GM23338 (cell line): ENCODE results near the gene SAMD7. TPM values are rescaled to one million over a fixed set of nuclear protein-coding genes. Genes with fewer than 3 reads are reported as not detected.

Source experiments
- ATAC-seq: fragments of 200-7000 bp; cut with Tn5 transposase; 3 replicates; pipeline ENCODE4 v1.9.1; 2020
- DNase-seq: peaks from one replicate; pipeline ENCODE4 v3.0.0-alpha.2; 2015; ENCODE audit warnings: low spot score
- H2AFZ ChIP-seq: fragments of 200-600 bp; sonication (generic); 2 replicates; pipeline ENCODE4 v1.8.0; 2016; ENCODE audit warnings: antibody characterized with exemption, mild to moderate bottlenecking, moderate library complexity
- H3F3A ChIP-seq: fragments of 200-600 bp; sonication (generic); replicated peaks from 2 replicates; pipeline ENCODE4 v1.8.0; 2017; ENCODE audit warnings: antibody characterized with exemption, mixed run types, low read depth
- H3K27ac ChIP-seq: fragments of 200-600 bp; sonication (generic); 2 replicates; pipeline ENCODE4 v1.6.1; 2016; ENCODE audit warnings: low read depth
- H3K27me3 ChIP-seq: fragments of 200-600 bp; sonication (generic); 2 replicates; pipeline ENCODE4 v1.8.0; 2016; ENCODE audit warnings: mild to moderate bottlenecking, mixed run types, moderate library complexity; ENCODE audit not compliant: insufficient read depth
- H3K36me3 ChIP-seq: fragments of 200-600 bp; sonication (generic); 2 replicates; pipeline ENCODE4 v1.8.0; 2016; ENCODE audit warnings: mild to moderate bottlenecking; ENCODE audit not compliant: insufficient read depth
- H3K4me1 ChIP-seq: fragments of 200-600 bp; sonication (generic); 2 replicates; pipeline ENCODE4 v1.8.0; 2016; ENCODE audit warnings: mild to moderate bottlenecking, moderate library complexity; ENCODE audit not compliant: insufficient read depth
- H3K4me2 ChIP-seq: fragments of 200-600 bp; sonication (generic); 2 replicates; pipeline ENCODE4 v1.7.1; 2017; ENCODE audit warnings: mixed run types
- H3K4me3 ChIP-seq: fragments of 200-600 bp; sonication (generic); 2 replicates; pipeline ENCODE4 v1.6.1; 2016; ENCODE audit warnings: mixed run types
- H3K79me2 ChIP-seq: fragments of 200-600 bp; sonication (generic); replicated peaks from 2 replicates; pipeline ENCODE4 v1.8.0; 2017; ENCODE audit warnings: mild to moderate bottlenecking; ENCODE audit not compliant: insufficient read depth
- H3K9me2 ChIP-seq: fragments of 200-600 bp; sonication (generic); 2 replicates; pipeline ENCODE4 v1.8.0; 2017; ENCODE audit not compliant: insufficient read depth
- H4K20me1 ChIP-seq: fragments of 200-600 bp; sonication (generic); replicated peaks from 2 replicates; pipeline ENCODE4 v1.8.0; 2017; ENCODE audit warnings: mild to moderate bottlenecking; ENCODE audit not compliant: insufficient read depth
- H3K27ac Mint-ChIP-seq: 2 replicates; pipeline ENCODE4 v1.8.0; 2020; ENCODE audit warnings: inconsistent platforms, mild to moderate bottlenecking, moderate library complexity, mixed read lengths
- H3K27me3 Mint-ChIP-seq: 3 replicates; pipeline ENCODE4 v1.8.0; 2022; ENCODE audit warnings: low read depth, mild to moderate bottlenecking, moderate library complexity, mixed read lengths, inconsistent platforms; ENCODE audit not compliant: insufficient read depth, poor library complexity
- H3K36me3 Mint-ChIP-seq: 3 replicates; pipeline ENCODE4 v1.8.0; 2021; ENCODE audit warnings: low read depth, mild to moderate bottlenecking, inconsistent platforms, moderate library complexity, mixed read lengths
- H3K4me1 Mint-ChIP-seq: 3 replicates; pipeline ENCODE4 v1.8.0; 2020; ENCODE audit warnings: mild to moderate bottlenecking, inconsistent platforms, mixed read lengths
- H3K4me3 Mint-ChIP-seq: 3 replicates; pipeline ENCODE4 v1.8.0; 2021; ENCODE audit warnings: moderate library complexity, mild to moderate bottlenecking, inconsistent platforms, mixed read lengths
- H3K9me3 Mint-ChIP-seq: 3 replicates; pipeline ENCODE4 v1.8.0; 2020; ENCODE audit warnings: moderate library complexity, mild to moderate bottlenecking, inconsistent platforms, mixed read lengths
- CREB1 ChIP-seq: fragments of 250-450 bp; sonication (Bioruptor Pico); IDR thresholded peaks from 2 replicates; pipeline ENCODE4 v1.5.0; 2020; ENCODE audit warnings: low read depth, mild to moderate bottlenecking, moderate library complexity
- EZH2 ChIP-seq: fragments of 200-600 bp; sonication (generic); IDR thresholded peaks from one replicate; pipeline ENCODE4 v1.8.0; 2017; ENCODE audit warnings: antibody characterized with exemption, mild to moderate bottlenecking, low read depth; ENCODE audit not compliant: unreplicated experiment
- EZH2phosphoT487 ChIP-seq: fragments of 200-600 bp; sonication (generic); IDR thresholded peaks from one replicate; pipeline ENCODE4 v1.8.1; 2018; ENCODE audit warnings: antibody characterized with exemption; ENCODE audit not compliant: unreplicated experiment
- JUNB ChIP-seq: IDR thresholded peaks from one replicate; pipeline ENCODE4 v1.6.1; 2016; ENCODE audit warnings: antibody characterized with exemption; ENCODE audit not compliant: unreplicated experiment
- NANOG ChIP-seq: IDR thresholded peaks from 2 replicates; pipeline ENCODE4 v1.6.1; 2016; ENCODE audit warnings: antibody characterized with exemption, borderline replicate concordance
- POLR2AphosphoS5 ChIP-seq: IDR thresholded peaks from 2 replicates; pipeline ENCODE4 v1.6.1; 2016; ENCODE audit warnings: antibody characterized with exemption, low read depth
- STAT1 ChIP-seq: IDR thresholded peaks from one replicate; pipeline ENCODE4 v1.6.1; 2016; ENCODE audit warnings: antibody characterized with exemption; ENCODE audit not compliant: unreplicated experiment
- ZNF114 ChIP-seq: fragments of 250-450 bp; sonication (Bioruptor Pico); IDR thresholded peaks from 2 replicates; pipeline ENCODE4 v1.5.0; 2020; ENCODE audit warnings: mild to moderate bottlenecking, moderate library complexity
- polyA plus RNA-seq: library from polyadenylated mRNA; unstranded; fragments of >200 nt; fragmentation: Nextera tagmentation; extraction: Ambion mirVana; gene quantifications from 2 replicates; pipeline ENCODE4 v1.2.1, GENCODE V29; 2016
- total RNA-seq: library from RNA; depleted of rRNA; stranded (reverse); fragments of >200 nt; shearing (Covaris generic); gene quantifications from 2 replicates; pipeline ENCODE4 v1.2.3, GENCODE V29; 2014
- TF ChIP-seq, protein P1 (sequence below), 2 experiments: fragments of 200-600 bp in 1 of 2; sonication (generic) in 1 of 2; conservative IDR thresholded peaks; 2 replicates each; pipeline versions ENCODE4 v1.5.1 to v1.6.1; 2016 to 2017; ENCODE audit warnings: antibody characterized with exemption in 2 of 2, low read depth in 2 of 2, mild to moderate bottlenecking in 2 of 2, moderate library complexity in 1 of 2
- TF ChIP-seq, protein P2 (sequence below): fragments of 250-450 bp; sonication (Bioruptor Pico); IDR thresholded peaks from 2 replicates; pipeline ENCODE4 v1.5.0; 2020; ENCODE audit warnings: mild to moderate bottlenecking, moderate library complexity
- TF ChIP-seq, protein P3 (sequence below): IDR thresholded peaks from one replicate; pipeline ENCODE4 v1.6.1; 2018; ENCODE audit warnings: antibody characterized with exemption; ENCODE audit not compliant: unreplicated experiment

The SAMD7 gene
- total and polyA plus RNA-seq, 2 experiments from 2014 or later: not detected

DNA sequence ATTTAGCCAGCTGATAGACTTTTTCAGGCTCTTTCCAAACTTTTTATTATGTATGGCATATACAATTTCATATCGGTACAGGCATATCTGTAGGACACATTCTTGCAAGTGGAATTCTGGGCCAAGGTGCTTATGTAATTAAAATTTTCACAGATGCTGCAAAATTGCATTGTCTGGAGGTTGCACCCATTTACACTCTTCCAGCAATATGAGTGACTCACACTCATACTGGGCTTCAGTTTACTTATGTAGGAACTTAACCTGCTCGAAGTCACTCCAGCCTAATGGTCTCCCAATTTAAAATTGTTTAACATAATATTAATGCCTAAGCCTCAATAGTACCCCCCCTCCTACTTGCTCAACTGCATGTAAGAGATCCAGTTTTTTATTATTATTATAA, 44.0 kb downstream of the SAMD7 start:
- TF ChIP-seq, protein P1, sequence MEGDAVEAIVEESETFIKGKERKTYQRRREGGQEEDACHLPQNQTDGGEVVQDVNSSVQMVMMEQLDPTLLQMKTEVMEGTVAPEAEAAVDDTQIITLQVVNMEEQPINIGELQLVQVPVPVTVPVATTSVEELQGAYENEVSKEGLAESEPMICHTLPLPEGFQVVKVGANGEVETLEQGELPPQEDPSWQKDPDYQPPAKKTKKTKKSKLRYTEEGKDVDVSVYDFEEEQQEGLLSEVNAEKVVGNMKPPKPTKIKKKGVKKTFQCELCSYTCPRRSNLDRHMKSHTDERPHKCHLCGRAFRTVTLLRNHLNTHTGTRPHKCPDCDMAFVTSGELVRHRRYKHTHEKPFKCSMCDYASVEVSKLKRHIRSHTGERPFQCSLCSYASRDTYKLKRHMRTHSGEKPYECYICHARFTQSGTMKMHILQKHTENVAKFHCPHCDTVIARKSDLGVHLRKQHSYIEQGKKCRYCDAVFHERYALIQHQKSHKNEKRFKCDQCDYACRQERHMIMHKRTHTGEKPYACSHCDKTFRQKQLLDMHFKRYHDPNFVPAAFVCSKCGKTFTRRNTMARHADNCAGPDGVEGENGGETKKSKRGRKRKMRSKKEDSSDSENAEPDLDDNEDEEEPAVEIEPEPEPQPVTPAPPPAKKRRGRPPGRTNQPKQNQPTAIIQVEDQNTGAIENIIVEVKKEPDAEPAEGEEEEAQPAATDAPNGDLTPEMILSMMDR (conservative IDR thresholded peaks at IDR 0.05; ENCODE audit: low read depth in 2 of 2): no peak
- no peak for TF ChIP-seq STAT1
- TF ChIP-seq POLR2AphosphoS5: no peak
- TF ChIP-seq JUNB: no peak
- no peak for TF ChIP-seq CREB1 (CRISPR knock-in tag)
- H4K20me1 ChIP-seq: no peaks in the 10 kb centered on the region
- H3K4me3 ChIP-seq: no peak overlapping the region
- H3K27ac ChIP-seq: no peak overlapping the region
- no peaks in the 10 kb centered on the region for H3K27me3 ChIP-seq
- H3K79me2 ChIP-seq: no peaks in the 10 kb centered on the region
- no peak overlapping the region for H3K4me3 Mint-ChIP-seq
- no peaks in the 10 kb centered on the region for H3K4me1 ChIP-seq
- no peak overlapping the region for H3K4me2 ChIP-seq
- no peaks in the 10 kb centered on the region for H3F3A ChIP-seq
- no peaks in the 10 kb centered on the region for H3K4me1 Mint-ChIP-seq
- DNase-seq (no peak), ATAC-seq (no peak)
- no peaks in the 10 kb centered on the region for H3K36me3 Mint-ChIP-seq
- H3K9me3 Mint-ChIP-seq: no peaks in the 10 kb centered on the region
- no peak overlapping the region for H2AFZ ChIP-seq
- H3K27me3 Mint-ChIP-seq: no peaks in the 10 kb centered on the region
- H3K9me2 ChIP-seq: no peaks in the 10 kb centered on the region
- no peaks in the 10 kb centered on the region for H3K36me3 ChIP-seq
- no peak overlapping the region for H3K27ac Mint-ChIP-seq

DNA sequence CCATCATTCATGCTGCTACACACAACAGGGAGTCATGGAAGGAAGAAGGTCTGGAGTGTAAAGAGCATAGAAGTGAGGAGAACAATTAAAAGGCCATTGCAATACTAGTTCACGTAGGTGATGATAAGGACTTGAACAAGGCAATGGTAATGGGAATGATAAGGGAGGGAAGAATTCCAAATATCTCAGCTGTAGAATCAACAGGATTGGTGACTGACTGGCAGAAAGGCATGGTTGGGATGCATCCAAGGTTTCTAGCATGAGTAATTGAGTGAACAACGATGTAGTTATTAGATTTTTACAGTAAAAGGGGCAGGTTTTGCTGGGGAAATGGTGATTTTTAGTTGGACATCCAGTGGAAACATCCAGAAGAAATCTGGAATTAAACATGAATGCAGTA, 52.8 kb downstream of the SAMD7 start:
- no peak overlapping the region for H3K4me2 ChIP-seq
- H4K20me1 ChIP-seq: peaks cover 12% of the 10 kb centered on the region
- no peak overlapping the region for H3K4me3 ChIP-seq
- Mint-ChIP-seq H3K36me3 (no peaks in the 10 kb centered on the region; the same call in 2 of the 3 replicates), H3K27me3 (no peaks in the 10 kb centered on the region), H3K4me1 (peaks cover 25% of the 10 kb centered on the region), H3K9me3 (no peaks in the 10 kb centered on the region), H3K27ac (no peak overlapping the region), H3K4me3 (no peak overlapping the region)
- H3K36me3 ChIP-seq: no peaks in the 10 kb centered on the region
- H3K27me3 ChIP-seq: no peaks in the 10 kb centered on the region
- ATAC-seq: no peak
- H3K27ac ChIP-seq: no peak overlapping the region
- H3K9me2 ChIP-seq: peaks cover 5% of the 10 kb centered on the region; the same call in 1 of the 2 replicates
- no peak overlapping the region for H2AFZ ChIP-seq
- peaks cover 23% of the 10 kb centered on the region for H3K79me2 ChIP-seq
- H3K4me1 ChIP-seq: peaks cover 24% of the 10 kb centered on the region
- H3F3A ChIP-seq: no peaks in the 10 kb centered on the region
- DNase-seq: no peak
- TF ChIP-seq STAT1 (no peak), CREB1 (CRISPR knock-in tag) (no peak), EZH2 (no peak), JUNB (no peak), POLR2AphosphoS5 (no peak), EZH2phosphoT487 (no peak), ZNF114 (CRISPR knock-in tag) (no peak), NANOG (no peak)
- TF ChIP-seq, protein P2, sequence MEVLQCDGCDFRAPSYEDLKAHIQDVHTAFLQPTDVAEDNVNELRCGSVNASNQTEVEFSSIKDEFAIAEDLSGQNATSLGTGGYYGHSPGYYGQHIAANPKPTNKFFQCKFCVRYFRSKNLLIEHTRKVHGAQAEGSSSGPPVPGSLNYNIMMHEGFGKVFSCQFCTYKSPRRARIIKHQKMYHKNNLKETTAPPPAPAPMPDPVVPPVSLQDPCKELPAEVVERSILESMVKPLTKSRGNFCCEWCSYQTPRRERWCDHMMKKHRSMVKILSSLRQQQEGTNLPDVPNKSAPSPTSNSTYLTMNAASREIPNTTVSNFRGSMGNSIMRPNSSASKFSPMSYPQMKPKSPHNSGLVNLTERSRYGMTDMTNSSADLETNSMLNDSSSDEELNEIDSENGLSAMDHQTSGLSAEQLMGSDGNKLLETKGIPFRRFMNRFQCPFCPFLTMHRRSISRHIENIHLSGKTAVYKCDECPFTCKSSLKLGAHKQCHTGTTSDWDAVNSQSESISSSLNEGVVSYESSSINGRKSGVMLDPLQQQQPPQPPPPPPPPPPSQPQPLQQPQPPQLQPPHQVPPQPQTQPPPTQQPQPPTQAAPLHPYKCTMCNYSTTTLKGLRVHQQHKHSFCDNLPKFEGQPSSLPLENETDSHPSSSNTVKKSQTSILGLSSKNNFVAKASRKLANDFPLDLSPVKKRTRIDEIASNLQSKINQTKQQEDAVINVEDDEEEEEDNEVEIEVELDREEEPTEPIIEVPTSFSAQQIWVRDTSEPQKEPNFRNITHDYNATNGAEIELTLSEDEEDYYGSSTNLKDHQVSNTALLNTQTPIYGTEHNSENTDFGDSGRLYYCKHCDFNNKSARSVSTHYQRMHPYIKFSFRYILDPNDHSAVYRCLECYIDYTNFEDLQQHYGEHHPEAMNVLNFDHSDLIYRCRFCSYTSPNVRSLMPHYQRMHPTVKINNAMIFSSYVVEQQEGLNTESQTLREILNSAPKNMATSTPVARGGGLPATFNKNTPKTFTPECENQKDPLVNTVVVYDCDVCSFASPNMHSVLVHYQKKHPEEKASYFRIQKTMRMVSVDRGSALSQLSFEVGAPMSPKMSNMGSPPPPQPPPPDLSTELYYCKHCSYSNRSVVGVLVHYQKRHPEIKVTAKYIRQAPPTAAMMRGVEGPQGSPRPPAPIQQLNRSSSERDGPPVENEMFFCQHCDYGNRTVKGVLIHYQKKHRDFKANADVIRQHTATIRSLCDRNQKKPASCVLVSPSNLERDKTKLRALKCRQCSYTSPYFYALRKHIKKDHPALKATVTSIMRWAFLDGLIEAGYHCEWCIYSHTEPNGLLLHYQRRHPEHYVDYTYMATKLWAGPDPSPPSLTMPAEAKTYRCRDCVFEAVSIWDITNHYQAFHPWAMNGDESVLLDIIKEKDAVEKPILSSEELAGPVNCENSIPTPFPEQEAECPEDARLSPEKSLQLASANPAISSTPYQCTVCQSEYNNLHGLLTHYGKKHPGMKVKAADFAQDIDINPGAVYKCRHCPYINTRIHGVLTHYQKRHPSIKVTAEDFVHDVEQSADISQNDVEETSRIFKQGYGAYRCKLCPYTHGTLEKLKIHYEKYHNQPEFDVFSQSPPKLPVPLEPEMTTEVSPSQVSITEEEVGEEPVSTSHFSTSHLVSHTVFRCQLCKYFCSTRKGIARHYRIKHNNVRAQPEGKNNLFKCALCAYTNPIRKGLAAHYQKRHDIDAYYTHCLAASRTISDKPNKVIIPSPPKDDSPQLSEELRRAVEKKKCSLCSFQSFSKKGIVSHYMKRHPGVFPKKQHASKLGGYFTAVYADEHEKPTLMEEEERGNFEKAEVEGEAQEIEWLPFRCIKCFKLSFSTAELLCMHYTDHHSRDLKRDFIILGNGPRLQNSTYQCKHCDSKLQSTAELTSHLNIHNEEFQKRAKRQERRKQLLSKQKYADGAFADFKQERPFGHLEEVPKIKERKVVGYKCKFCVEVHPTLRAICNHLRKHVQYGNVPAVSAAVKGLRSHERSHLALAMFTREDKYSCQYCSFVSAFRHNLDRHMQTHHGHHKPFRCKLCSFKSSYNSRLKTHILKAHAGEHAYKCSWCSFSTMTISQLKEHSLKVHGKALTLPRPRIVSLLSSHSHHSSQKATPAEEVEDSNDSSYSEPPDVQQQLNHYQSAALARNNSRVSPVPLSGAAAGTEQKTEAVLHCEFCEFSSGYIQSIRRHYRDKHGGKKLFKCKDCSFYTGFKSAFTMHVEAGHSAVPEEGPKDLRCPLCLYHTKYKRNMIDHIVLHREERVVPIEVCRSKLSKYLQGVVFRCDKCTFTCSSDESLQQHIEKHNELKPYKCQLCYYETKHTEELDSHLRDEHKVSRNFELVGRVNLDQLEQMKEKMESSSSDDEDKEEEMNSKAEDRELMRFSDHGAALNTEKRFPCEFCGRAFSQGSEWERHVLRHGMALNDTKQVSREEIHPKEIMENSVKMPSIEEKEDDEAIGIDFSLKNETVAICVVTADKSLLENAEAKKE (CRISPR knock-in tag): no peak
- TF ChIP-seq, protein P3, sequence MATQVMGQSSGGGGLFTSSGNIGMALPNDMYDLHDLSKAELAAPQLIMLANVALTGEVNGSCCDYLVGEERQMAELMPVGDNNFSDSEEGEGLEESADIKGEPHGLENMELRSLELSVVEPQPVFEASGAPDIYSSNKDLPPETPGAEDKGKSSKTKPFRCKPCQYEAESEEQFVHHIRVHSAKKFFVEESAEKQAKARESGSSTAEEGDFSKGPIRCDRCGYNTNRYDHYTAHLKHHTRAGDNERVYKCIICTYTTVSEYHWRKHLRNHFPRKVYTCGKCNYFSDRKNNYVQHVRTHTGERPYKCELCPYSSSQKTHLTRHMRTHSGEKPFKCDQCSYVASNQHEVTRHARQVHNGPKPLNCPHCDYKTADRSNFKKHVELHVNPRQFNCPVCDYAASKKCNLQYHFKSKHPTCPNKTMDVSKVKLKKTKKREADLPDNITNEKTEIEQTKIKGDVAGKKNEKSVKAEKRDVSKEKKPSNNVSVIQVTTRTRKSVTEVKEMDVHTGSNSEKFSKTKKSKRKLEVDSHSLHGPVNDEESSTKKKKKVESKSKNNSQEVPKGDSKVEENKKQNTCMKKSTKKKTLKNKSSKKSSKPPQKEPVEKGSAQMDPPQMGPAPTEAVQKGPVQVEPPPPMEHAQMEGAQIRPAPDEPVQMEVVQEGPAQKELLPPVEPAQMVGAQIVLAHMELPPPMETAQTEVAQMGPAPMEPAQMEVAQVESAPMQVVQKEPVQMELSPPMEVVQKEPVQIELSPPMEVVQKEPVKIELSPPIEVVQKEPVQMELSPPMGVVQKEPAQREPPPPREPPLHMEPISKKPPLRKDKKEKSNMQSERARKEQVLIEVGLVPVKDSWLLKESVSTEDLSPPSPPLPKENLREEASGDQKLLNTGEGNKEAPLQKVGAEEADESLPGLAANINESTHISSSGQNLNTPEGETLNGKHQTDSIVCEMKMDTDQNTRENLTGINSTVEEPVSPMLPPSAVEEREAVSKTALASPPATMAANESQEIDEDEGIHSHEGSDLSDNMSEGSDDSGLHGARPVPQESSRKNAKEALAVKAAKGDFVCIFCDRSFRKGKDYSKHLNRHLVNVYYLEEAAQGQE: no peak
